Gastrocnemius medialis (tissue), 4 donors: ENCODE data around the gene PTGIR. TPM values are rescaled to one million over a fixed set of nuclear protein-coding genes. Genes with fewer than 3 reads are reported as not detected.
A peak's percentile ranks its signal among the peaks of the same experiment; 100 is the strongest.

Source experiments
- ATAC-seq, 2 donors: fragments of 150-250 bp; one replicate each; pipeline ENCODE4 v1.9.1; 2016
- DNase-seq, 2 donors: peaks; one replicate each; pipeline ENCODE4 v3.0.0-alpha.2; 2019
- H3K27ac ChIP-seq, 4 donors: fragments of 200-600 bp; sonication (generic); 1 replicate in 1 of 4; 2 replicates in 3 of 4; pipeline ENCODE4 v1.5.1; 2016 to 2018; ENCODE audit warnings: mild to moderate bottlenecking in 2 of 4, moderate library complexity in 1 of 4
- H3K27me3 ChIP-seq, 3 donors: fragments of 200-600 bp; sonication (generic) in 2 of 3; 1 replicate in 1 of 3; 2 replicates in 2 of 3; pipeline versions ENCODE4 v1.5.1 to v1.6.0; 2016 to 2019; ENCODE audit warnings: mild to moderate bottlenecking in 1 of 3, moderate library complexity in 1 of 3
- H3K36me3 ChIP-seq, 2 donors: fragments of 200-600 bp; sonication (generic) in 1 of 2; one replicate each; pipeline ENCODE4 v1.5.1; 2017 to 2018
- H3K4me1 ChIP-seq, 2 donors: fragments of 200-600 bp; sonication (generic) in 1 of 2; one replicate each; pipeline ENCODE4 v1.5.1; 2016 to 2017; ENCODE audit warnings: mild to moderate bottlenecking in 2 of 2
- H3K4me3 ChIP-seq, 4 donors: fragments of 200-600 bp; sonication (generic) in 3 of 4; 1 replicate in 1 of 4; 2 replicates in 3 of 4; pipeline ENCODE4 v1.5.1; 2016 to 2019; ENCODE audit warnings: mild to moderate bottlenecking in 2 of 4
- H3K9me3 ChIP-seq, 3 donors: fragments of 200-600 bp; sonication (generic) in 2 of 3; 1 replicate in 1 of 3; 2 replicates in 2 of 3; pipeline ENCODE4 v1.5.1; 2016 to 2019
- CTCF ChIP-seq, 5 experiments: fragments of 450-650 bp in 3 of 5; fragments of 200-600 bp in 2 of 5; sonication (generic) in 2 of 5; IDR thresholded peaks in 4 of 5; conservative IDR thresholded peaks in 1 of 5; 1 replicate in 4 of 5; 2 replicates in 1 of 5; pipeline ENCODE4 v1.5.1; 2016 to 2019; ENCODE audit warnings: antibody characterized with exemption in 5 of 5, mild to moderate bottlenecking in 3 of 5, moderate library complexity in 3 of 5
- POLR2A ChIP-seq, 2 donors: fragments of 450-650 bp; IDR thresholded peaks; one replicate each; pipeline ENCODE4 v1.6.1; 2017; ENCODE audit warnings: antibody characterized with exemption in 2 of 2, mild to moderate bottlenecking in 2 of 2, moderate library complexity in 2 of 2
- in situ Hi-C, 4 donors: fragments of 200-750 bp; cut with MboI; loops; one replicate each; pipeline versions ENCODE4 v1.15.0 to v1.8.0; 2017; ENCODE audit warnings: low sequenced_read_pairs in 4 of 4
- intact Hi-C: fragments of 100-400 bp; cut with DNase I; formaldehyde crosslinking; loops from one replicate; pipeline ENCODE4 v1.15.1; 2023; ENCODE audit warnings: low total_unique reads
- total RNA-seq, 4 donors: library from RNA; depleted of rRNA; stranded (reverse); fragments of >200 nt; gene quantifications; one replicate each; pipeline versions ENCODE4 v1.1.0 to v1.2.3, GENCODE V29; 2016

PTGIR gene
- total RNA-seq, 4 donors from 2014 or later, result 0.87 to 1.7 (median 1.3) TPM

GRCh38 chr19:46659151-46660007 lies 34.5 kb upstream of the PTGIR start:
- in situ Hi-C loops, result loop anchor here (5.0 to 10.0 kb wide), 4 partner anchors 42 to 125 kb away; no protein-coding TSS in a partner anchor
- H3K4me3 ChIP-seq, result peak overlapping the region; percentile 19 to 74 (median 64)
- no peaks in the 10 kb centered on the region for H3K9me3 ChIP-seq
- intact Hi-C loops, result no loop called here
- H3K4me1 ChIP-seq, result peaks cover 17 to 18% of the 10 kb centered on the region in 2 donors
- no peak for ATAC-seq
- DNase-seq, result no peak
- no peak for TF ChIP-seq POLR2A (IDR thresholded peaks at IDR 0.05)
- TF ChIP-seq CTCF (IDR thresholded peaks at IDR 0.05 in 4 of 5, conservative IDR thresholded peaks at IDR 0.05 in 1 of 5), result no peak
- H3K27me3 ChIP-seq, result peaks cover 14 to 20% (median 16%) of the 10 kb centered on the region in 3 donors
- no peaks in the 10 kb centered on the region for H3K36me3 ChIP-seq
- H3K27ac ChIP-seq, result no peak overlapping the region

GRCh38 chr19:46656541-46656940 lies 31.7 kb upstream of the PTGIR start:
- H3K4me3 ChIP-seq, result no peak overlapping the region
- DNase-seq (no peak), ATAC-seq (no peak)
- in situ Hi-C loops (no loop called here), intact Hi-C loops (no loop called here)
- no peaks in the 10 kb centered on the region for H3K9me3 ChIP-seq
- H3K27ac ChIP-seq, result no peak overlapping the region
- no peak for TF ChIP-seq CTCF (IDR thresholded peaks at IDR 0.05 in 4 of 5, conservative IDR thresholded peaks at IDR 0.05 in 1 of 5)
- no peak for TF ChIP-seq POLR2A (IDR thresholded peaks at IDR 0.05)
- H3K27me3 ChIP-seq, result peaks cover 14 to 20% (median 16%) of the 10 kb centered on the region in 3 donors
- H3K4me1 ChIP-seq, result peaks cover 14% of the 10 kb centered on the region in 2 donors
- no peaks in the 10 kb centered on the region for H3K36me3 ChIP-seq

DNA sequence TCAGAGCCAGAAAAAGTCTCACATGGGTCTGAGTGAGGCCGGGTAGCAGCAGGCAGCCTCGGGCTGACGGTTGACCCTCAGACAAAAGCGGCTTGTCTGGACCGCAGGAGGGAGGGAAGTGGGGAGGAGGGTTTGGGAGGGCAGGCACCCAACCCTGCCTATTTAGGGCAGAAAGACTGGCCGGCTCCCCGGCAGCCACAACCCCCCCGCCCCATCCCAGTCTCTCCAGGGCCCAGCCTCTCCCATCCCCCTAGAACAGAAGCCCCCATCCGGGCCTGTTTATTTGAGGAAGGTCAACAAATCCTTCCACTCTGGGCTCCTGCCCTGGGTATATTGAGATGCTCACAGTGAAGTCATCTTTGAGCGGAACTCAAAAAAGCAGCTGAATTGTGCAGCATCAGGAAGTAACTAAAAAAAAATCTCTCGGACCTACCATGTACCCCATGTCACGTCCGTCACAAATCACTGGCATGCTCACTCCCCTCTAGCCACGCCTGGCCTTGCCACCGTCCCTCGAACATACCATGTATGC lies 29.8 kb upstream of the PTGIR start:
- Histone ChIP-seq H3K4me3 (no peak overlapping the region), H3K9me3 (no peaks in the 10 kb centered on the region), H3K36me3 (no peaks in the 10 kb centered on the region), H3K27ac (no peak overlapping the region), H3K4me1 (peaks cover under 1 to 4% of the 10 kb centered on the region in 2 donors), H3K27me3 (peaks cover 6 to 20% (median 8%) of the 10 kb centered on the region in 3 donors)
- ATAC-seq (no peak), DNase-seq (no peak)
- TF ChIP-seq POLR2A (IDR thresholded peaks at IDR 0.05) (no peak), CTCF (IDR thresholded peaks at IDR 0.05 in 4 of 5, conservative IDR thresholded peaks at IDR 0.05 in 1 of 5) (no peak)
- intact Hi-C loops (no loop called here), in situ Hi-C loops (no loop called here)

- no peaks in the 10 kb centered on the region for H3K9me3 ChIP-seq
- intact Hi-C loops (no loop called here), in situ Hi-C loops (no loop called here)
- H3K27me3 ChIP-seq, result peaks cover 14 to 32% (median 16%) of the 10 kb centered on the region in 3 donors
- no peak for TF ChIP-seq CTCF (IDR thresholded peaks at IDR 0.05 in 4 of 5, conservative IDR thresholded peaks at IDR 0.05 in 1 of 5)
- no peak for TF ChIP-seq POLR2A (IDR thresholded peaks at IDR 0.05)
- no peak for DNase-seq
- no peak overlapping the region for H3K27ac ChIP-seq
- H3K4me1 ChIP-seq, result no peaks in the 10 kb centered on the region
- no peak overlapping the region for H3K4me3 ChIP-seq
- no peak for ATAC-seq
- H3K36me3 ChIP-seq, result no peaks in the 10 kb centered on the region
Measured at GRCh38 chr19:46650445-46650844, 25.6 kb upstream of the PTGIR start.
